Thyroid gland (tissue), 4 donors: ENCODE results near the gene ASIC4.

ENCODE experiments used
- CTCF ChIP-seq, 6 experiments: fragments of 200-600 bp in 3 of 6; fragments of 450-650 bp in 3 of 6; sonication (generic) in 3 of 6; IDR thresholded peaks; one replicate each; pipeline ENCODE4 v1.5.1; 2016 to 2019; ENCODE audit warnings: antibody characterized with exemption in 6 of 6, mild to moderate bottlenecking in 2 of 6, inconsistent platforms in 1 of 6, moderate library complexity in 1 of 6
- POLR2A ChIP-seq, 2 donors: fragments of 450-650 bp; IDR thresholded peaks; one replicate each; pipeline ENCODE4 v1.6.1; 2017; ENCODE audit warnings: antibody characterized with exemption in 2 of 2, mild to moderate bottlenecking in 2 of 2, moderate library complexity in 1 of 2

GRCh38 chr2:219553168-219553417 lies 38.8 kb downstream of the ASIC4 start:
- no peak for TF ChIP-seq CTCF (IDR thresholded peaks at IDR 0.05)
- TF ChIP-seq POLR2A (IDR thresholded peaks at IDR 0.05): no peak
